HEK293T (cell line): ENCODE measurements around the gene MS4A4A.

ENCODE experiments used
- ELF4 ChIP-seq: fragments of 450-650 bp; IDR thresholded peaks from 2 replicates; pipeline ENCODE4 v1.6.1; 2017; ENCODE audit warnings: antibody characterized with exemption
- FOXA1 ChIP-seq: fragments of 450-650 bp; IDR thresholded peaks from 2 replicates; pipeline ENCODE4 v1.6.1; 2016; ENCODE audit warnings: mild to moderate bottlenecking
- FOXK2 ChIP-seq: fragments of 450-650 bp; IDR thresholded peaks from 2 replicates; pipeline ENCODE4 v1.6.1; 2016; ENCODE audit warnings: mild to moderate bottlenecking
- FOXM1 ChIP-seq: fragments of 450-650 bp; IDR thresholded peaks from 2 replicates; pipeline ENCODE4 v1.6.1; 2017; ENCODE audit warnings: mild to moderate bottlenecking, borderline replicate concordance
- SP1 ChIP-seq: fragments of 450-650 bp; IDR thresholded peaks from 2 replicates; pipeline ENCODE4 v1.6.1; 2017

GRCh38 chr11:60261014-60261413, 19.5 kb upstream of the MS4A4A start:
- TF ChIP-seq FOXM1 (no peak), SP1 (no peak), FOXA1 (no peak), ELF4 (no peak), FOXK2 (no peak)
